Dermis blood vessel endothelial cell (primary cell): ENCODE data around the gene LAMA4. TPM values are rescaled to one million over a fixed set of nuclear protein-coding genes. Genes with fewer than 3 reads are reported as not detected.

Experiments
- DNase-seq: peaks from one replicate; pipeline ENCODE4 v3.0.0; 2010
- total RNA-seq: library from RNA; depleted of rRNA; stranded (reverse); fragments of >200 nt; gene quantifications from 2 replicates; pipeline ENCODE4 v1.2.3, GENCODE V29; 2014

Gene LAMA4
- total RNA-seq, 1 donor from 2014 or later, result 842 TPM

DNA sequence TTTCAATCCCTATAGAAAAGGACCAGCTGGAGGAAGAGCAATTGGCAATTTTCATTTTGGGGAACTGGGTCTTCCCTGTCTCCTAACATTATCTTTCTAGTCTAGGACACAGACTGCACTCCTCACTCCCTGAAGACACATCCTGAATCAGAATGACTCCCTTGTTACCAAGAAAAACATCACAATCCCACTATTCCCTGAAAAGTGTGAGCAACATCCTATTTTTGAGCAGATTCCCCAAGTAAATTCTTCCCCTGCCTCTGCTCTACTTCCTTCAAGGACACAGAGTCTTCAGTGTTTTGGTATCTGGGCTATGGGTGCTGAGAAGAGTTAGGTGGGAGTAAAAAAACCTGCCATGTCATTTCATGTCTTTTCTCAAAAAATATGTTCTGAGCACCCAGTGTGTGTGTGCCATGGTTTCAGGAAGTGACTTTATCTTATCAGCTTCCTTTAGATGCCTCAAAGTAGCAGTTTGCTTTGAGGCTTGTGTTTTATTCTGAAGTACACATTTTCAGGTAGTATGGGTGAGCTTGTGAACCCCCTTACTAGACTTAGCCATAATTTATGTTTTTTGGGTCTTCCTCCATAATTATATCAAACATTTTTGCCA lies 12.4 kb downstream of the LAMA4 start:
- DNase-seq, result peak; percentile 25

DNA sequence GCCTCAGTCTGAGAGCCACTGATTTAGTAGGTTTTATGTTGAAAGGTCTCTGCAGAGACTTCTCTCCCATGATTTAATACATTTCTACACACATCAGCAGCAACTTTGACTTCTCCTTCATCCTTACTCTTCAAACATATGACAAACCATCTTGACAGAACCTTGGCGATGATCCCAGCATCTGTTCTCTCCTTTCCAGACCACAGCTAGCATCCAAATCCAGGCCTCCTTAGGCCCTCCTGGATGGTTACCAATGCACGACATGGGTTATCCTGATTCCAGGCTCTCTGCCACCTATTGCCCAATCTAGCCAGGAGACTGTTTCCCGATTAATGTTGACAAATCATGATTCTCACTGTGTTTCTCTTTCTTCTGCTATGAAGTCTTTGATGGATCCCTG lies 16.8 kb downstream of the LAMA4 start:
- DNase-seq, result peak; percentile 50

DNA sequence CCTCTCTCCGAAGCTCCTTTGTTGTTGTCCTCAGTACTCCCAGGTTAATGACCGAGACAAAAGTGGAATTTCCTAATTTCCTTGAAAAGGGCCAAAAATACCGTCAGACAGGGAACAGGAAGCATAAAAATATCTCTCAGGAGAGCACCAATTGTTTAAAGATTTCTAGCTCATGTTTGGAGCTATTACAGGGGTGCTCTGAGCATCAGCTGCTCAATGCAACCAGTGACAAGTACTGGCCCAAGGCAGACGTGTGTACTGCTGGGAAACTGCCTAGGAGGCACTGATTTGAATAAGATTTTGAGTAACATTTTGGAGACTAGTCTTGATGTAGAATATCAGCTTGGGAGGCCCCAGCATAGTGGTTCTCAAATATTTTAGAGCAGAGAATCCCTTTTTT lies 17.3 kb downstream of the LAMA4 start:
- peak; percentile 74 for DNase-seq

DNA sequence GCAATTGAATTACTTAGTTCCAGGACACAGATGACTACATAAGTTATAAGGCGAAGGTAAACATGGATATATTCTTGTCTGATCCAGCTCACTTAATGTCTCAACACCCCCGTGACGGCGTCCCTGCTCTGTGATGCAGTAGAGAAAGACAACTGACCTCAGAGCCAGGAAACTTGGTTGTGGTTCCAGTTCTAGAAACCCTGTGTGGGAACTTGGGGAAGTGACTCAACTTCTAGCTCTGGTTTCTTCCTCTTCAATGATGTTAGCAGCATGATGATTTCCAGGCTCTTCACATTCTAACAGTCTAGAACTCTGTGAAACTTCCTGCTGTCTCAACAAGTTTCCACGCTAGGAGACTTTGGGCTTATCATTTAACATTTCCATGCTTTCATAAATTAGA lies 18.4 kb downstream of the LAMA4 start:
- DNase-seq, result peak; percentile 90

DNA sequence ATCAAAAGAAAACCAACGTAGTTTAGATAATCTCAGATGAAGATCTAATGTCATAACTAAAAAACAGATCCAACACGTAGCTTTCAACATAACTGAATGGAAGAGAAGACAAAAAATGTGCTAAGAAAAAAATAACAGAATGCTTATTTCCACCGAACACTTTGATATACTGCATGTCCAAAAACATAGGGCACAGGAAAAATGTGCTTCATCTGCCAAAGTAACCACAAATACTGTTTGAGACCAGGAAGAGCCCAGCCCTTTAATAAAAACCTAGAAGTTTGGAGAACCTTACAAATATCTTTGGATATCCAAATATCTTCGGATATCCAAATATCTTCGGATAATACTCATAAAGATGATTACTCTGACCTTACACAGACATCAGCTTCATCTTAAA lies 19.8 kb downstream of the LAMA4 start:
- DNase-seq, result no peak

DNA sequence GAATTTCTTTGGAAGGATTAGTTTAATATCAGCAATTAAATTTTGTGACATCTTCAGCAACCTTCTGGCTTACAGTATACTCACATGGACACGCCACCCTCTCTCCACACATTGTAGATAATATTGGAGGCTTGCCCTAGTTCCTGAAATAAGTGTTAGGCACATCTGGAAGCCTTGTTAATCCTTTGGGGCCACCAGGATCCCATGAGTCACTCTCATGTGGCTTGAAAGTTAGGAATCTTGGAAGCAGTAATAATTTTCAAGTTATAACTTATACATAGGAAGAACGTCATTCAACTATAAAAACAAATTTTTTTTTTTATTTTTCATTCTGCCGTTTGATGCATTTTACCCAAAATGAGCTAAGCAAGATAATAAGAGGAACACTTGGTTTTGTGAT lies 20.5 kb downstream of the LAMA4 start:
- DNase-seq, result peak; percentile 88

DNA sequence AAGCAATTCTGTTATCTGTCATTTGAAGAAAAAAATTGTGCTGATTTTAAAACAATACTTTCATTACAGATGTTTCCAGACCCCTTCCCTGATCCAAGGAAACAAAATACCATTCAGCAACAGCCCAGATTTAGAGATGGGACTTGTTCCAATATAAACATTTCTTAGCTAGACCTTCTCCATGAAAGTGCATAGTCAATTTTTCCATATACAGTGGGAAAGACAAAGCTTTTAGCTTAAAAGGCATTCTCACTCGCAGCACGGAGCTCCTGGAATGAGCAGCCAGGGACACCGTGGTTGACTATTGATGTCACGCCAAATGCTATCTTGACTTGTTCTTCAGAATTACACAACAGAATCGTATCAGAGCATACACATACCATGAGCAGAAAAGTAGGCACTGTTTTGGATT lies 21.5 kb downstream of the LAMA4 start:
- peak; percentile 98 for DNase-seq

DNA sequence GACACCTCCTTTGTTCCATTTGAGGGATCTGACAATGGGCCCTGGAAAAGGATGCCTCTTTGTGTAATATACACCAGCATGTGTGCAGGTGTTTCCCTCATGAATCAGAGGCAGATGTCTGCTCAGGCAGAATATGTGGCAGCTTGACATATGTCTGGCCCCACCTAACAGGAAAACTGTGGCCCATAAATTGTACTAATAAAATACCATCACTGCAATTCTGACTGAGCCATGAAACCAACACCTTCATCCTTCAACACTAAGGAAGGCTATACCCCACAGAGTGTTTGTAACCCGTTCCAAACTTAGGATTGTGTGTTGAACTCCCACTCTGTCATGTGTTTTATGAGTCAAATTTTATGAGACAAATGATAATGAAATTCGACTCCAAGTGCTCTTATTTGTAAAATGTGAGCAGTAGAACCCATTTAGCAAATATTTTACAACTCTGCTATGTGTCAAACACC lies 22.7 kb downstream of the LAMA4 start:
- DNase-seq, result peak; percentile 97

DNA sequence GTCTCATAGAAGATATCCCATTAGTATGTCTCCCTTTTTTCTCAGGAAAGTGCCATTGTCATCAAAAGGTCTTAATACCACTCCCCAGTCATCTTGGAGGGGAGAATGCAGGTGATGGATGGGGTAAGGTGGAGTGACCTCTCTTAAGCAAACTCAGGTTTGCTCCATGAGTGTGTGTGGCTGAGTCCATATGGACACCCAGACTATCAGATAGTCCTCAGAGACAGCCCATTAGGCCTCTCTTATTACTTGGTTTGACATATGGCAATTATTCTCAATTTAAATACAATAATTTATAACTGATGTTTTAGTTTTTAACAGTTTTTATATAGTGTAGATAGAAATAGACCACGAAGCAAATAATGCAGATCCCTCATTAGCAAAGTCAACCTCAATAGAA lies 23.2 kb downstream of the LAMA4 start:
- peak; percentile 37 for DNase-seq

DNA sequence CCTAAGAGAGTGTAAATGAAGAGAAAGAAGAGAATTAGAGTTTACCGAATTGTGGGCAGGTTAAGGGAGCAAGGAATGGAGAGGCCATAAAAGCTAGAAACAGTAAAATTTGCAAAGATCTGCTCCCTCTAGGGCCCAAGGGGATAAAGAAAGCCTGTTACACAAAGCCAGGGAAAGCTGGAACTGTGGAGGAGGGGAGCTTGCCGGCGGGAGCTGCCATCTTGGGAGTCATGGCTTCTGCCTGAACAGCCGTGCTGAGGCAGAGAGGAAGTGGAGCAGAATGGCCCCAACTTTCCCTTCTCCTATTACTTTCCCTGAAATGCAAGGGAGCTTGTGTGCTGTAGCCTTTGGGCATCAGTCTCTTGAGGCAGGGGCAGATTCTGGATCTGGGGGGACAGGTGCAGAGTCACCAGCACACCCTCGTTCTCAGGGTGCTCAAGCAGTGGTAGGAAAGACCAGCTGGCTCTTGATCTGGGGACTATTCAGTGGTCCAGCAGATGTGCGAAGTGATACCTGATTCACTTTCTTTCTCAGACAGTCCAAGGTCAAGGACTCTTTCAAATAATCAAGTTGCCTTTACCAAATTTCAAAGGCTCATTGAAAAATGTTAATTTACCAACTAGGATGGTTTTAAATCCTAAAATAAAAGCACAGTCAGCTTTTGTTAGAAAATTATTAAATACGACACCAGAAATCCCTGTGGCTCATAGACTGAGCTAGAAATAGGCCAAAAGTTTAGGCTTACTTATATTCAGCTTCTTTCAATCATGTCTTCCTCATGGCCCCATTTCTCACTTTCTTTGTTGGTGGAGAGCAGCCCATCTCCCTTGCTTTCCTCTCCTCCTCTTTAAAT lies 25.7 kb downstream of the LAMA4 start:
- no peak for DNase-seq

DNA sequence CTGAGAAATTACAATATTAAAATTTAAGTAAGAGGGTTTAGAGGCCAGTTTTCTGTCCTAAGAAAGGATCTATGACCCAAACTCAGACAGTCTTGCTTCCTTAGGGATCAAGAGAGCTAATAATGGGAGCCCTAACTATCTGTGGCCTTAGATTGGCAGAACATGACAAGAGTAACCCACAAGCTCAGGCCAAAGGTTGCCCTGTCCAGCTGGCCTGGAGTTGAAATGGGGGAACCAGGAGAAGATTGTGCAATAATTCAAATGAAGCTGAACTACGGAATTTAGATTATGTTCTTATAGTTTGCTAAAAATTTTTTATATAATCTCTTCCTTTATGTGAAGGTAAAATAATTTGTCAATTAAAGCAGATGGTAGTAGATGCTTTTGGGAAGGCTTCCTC lies 26.4 kb downstream of the LAMA4 start:
- DNase-seq, result no peak

DNA sequence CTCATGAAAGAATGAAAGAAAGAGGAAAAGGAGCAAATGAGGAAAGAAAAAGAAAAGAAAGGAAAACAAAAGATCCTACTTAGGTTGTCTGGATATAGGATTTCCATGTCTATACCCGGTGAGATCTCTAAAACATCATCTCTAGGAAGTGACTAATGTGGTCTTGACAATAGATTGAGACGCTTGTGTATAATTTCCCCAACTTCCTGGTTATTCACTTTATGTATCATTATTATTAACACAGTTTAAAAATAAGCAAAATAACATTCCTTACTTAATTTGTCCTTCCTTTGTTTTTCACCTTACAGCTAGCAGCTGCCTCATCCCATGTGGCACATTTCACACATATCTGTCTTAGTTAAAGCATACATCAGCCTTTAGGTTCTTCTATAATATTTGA lies 27.0 kb downstream of the LAMA4 start:
- peak; percentile 92 for DNase-seq

DNA sequence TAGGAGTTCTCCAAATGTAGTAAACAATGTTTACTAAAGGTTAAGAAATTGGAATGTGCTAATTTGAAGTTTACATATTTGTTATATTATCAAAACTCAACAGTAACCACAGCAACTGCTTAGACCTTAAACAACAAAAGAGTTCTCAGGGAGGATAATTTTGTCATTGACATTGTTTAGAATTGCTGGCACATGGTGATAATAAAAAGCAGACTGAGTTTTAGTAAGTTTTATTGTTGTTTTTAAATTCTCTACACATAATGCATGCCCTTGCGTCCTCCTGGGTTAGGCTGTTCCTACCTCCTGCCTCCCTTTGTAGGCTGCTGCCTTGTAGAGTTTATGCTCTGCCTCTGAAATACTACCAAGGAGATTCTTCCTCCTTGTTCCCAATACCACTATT lies 28.7 kb downstream of the LAMA4 start:
- peak; percentile 52 for DNase-seq

DNA sequence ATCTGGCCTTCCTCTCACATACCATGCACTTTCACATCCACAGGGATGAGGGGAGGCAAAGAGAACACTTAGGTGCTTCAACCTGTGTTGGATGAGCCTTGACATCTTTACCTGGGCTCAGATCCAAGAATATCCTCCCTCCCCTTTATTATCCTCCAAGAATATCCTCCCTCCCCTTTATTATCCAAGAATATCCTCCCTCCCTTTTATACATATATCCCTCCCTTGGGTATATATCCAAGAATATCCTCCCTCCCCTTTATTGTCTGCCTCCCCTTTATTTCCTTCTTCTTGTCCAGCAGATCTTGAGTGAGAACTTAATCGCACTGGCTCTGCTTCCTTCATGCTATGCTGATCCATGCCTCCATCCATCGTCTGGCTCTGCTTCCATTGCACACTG lies 30.3 kb downstream of the LAMA4 start:
- no peak for DNase-seq

DNA sequence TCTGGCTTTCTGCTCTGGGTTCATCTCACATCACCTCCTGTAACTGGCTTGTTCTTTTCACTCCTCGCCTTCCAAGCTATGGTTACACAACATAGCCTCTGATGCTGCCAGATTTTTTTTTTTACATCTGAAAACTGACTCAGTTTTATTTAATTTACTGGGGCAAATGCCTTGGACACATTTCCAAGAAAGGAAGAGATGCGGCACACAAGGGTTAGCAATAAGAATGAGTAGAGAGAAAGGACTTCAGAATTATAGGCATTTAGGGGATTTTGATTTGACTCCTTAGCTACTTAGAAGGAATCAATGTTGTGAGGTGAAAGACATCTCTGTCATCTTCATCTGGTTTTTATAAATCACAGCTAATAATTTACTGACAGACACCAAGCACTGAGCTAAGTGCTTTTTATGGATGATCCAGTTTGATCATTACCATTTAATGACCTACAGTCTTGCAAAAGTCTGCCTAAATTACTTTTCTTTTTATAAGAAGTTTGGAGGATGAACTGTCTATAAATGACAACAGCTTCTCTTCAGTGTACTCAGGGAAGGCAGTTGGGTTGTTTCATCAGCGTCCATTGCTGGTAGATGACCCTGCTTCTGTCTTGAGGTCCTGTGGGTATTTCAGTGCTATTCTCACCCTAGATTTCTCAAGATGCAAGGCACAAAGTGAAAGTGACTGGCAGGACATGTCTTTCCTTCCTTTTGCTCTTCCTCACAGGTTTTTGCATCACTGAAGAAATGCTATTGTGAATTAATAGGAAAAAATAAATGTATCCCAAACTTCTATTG lies 31.1 kb downstream of the LAMA4 start:
- DNase-seq, result no peak

DNA sequence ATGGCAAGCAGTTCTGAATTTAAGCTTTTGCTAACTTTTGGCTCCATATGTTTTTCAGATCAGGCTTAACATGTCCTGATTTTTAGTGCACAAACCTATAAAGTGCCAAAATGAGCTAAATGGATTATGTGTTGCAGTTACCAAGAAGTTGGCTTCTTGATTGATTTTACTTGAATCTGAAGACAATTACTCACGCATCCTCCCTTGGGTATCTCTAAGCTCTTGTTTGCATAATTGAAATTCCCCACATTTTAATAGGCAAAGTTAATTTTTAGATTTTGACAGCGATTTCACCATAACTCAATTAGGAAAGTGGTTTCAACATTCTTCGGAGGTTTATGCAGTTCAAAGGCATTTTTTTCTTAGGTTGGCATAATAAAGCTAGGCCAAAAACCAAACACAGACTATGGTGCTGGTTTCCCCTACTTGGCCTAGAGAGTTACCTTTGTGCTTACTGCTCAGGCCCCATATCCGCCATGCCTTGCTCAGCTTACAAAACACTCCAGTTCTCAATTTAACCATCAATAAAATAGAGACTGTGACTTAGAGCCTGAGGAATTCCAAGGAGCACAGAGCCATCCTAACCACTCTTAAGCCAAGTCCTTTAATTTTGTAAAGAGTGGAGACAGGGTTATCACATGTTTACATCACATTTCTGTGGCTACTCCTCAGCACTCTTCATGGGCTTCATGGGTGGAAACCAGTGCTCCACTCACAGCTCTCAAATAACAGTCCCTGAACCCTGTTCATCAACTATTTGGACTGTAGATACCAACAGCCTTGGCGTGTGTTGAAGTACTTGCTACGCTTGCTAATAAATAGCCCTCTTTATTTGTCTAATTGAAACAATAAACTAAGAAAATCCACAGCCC lies 32.1 kb downstream of the LAMA4 start:
- peak; percentile 61 for DNase-seq

DNA sequence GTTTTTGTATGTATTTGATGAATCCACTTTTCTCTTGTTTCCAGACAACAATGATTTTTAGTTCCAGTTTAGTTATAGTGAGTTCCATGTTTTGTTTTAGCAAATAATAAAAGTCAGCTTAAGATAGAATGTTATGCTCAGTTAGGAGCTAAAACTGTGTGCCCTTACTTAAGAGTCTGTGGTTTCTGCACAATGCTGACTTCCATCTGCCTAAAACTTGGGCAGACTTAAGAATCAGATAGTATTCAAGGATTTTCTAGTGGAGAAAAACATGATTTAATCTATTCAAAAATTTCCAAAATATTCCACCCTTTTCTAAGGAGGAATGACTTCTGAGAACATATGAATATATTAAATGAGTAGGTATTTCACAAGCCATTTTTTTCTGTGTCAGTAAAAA lies 32.8 kb downstream of the LAMA4 start:
- no peak for DNase-seq

DNA sequence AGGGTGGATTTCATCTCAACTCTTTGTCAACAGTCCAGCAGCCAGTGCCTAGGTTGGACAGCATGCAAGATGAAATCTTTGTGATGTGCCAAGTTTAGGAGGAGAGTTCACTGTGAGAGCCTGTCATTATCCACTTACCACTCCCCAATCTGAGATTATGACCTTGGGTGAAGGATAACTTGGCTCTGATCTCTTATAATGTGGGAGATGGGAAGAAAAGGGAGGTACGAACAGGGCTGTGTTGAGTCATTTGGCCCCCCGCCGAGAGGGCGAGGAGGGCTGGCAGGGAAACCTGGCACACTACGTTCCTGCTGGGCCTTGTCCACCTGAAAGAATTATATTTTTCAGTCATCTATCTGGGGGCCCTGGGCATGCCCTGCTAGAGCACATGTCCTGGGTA lies 35.8 kb downstream of the LAMA4 start:
- peak; percentile 81 for DNase-seq

DNA sequence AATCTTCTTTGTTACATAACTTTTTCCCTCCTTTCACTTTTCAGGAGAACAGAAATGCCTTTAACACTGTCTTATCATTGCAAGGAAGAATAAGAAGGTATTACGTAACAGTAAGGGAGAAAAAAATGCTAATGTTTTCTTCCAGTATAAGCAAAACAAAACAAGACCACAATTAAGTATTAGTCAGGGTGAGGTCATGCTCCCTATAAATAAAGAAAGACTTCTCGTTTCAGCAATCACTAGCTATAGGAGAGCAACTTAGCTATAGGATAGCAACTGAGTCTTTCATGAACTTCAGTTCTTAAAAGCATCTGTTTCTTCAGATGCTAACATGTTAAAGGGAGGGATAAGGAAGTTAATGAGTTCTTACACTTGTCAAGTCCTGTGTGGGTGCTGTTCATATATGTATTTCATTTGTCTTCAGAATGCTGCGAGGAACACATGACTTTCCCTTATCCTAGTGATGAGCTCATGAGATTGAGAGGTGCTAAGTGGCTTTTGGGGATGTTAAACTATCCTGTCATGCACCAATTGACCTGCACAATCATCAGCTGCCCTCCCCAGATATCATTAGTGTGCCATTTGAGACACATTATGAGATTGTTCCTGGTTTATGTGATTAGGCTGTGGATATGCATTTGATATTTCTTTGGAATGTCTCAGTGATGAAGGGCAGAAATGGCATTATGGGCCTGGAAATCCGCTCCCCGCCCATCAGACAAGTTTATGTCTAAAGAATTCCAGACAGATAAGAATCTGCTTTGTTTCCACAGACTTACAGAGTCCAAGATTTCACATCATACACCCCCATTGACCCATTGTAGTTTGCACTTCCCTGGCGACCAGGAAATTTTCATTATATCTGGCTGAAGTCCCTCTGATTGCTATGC lies 37.5 kb downstream of the LAMA4 start:
- peak; percentile 96 for DNase-seq

DNA sequence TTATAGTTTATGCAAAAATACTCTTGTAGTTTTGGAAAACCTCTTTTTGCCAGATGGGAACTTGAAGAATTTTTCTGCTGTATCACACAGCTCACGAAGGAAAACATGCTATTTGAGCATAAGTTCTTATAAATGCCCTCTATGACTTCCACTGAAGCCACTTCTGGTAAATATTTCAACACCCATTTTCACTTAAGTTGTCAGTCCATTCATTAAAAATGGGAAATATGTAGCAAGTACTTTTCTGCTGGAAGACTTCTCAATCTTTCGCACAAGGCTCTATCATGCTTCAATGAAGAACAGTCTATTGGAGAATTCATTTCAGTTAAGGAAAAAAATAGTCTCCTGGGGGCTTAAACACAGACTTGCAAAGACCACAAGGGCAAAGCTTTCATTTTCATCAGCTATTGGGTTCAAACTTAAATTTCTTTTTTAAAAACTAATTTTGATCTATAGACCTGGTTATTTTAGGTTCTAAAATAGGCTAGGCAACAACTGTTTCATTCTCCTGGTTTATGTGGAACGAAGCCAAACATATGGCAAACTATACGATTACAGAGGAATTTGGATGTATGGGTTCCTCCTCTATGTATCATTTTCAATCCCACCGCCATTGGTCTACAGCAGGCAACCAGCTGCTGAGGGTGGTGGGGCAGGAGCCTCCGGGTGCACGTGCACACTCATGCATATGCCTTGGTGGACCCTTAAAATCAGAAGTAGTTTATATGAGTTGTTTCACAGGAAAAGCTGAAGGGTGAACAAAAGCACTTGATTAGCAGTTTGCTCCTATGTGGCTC lies 38.7 kb downstream of the LAMA4 start:
- no peak for DNase-seq
